ENCODE results near the gene ADGRL3. TPM values are rescaled to one million over a fixed set of nuclear protein-coding genes. Genes with fewer than 3 reads are reported as not detected.

Gene ADGRL3
- total and polyA plus RNA-seq, 2 donors (not counting 1 experiment from before 2014, with no cell fraction given) = under 0.01 to 0.05 TPM

GRCh38 chr4:61199873-61200186 lies 296 bp upstream of the ADGRL3 start:
- Histone ChIP-seq H3K36me3 (ENCODE audit: control insufficient read depth, insufficient read depth, low read length) (no peaks in the 10 kb centered on the region), H3K79me2 (ENCODE audit: control insufficient read depth, insufficient read depth, low read length) (no peaks in the 10 kb centered on the region), H3K27ac (ENCODE audit: insufficient read depth, low read length) (no peak overlapping the region), H3K4me3 (replicated peaks in 1 of 4; ENCODE audit: control extremely low read depth in 1 of 4, insufficient read depth in 1 of 4, low read depth in 3 of 4, low read length in 4 of 4) (peak overlapping the region in 1 of 4 experiments; percentile 39), H3K4me2 (ENCODE audit: extremely low read depth, insufficient read depth, low read length) (no peak overlapping the region), H3K9ac (ENCODE audit: insufficient read depth, low read length) (no peak overlapping the region), H2AFZ (ENCODE audit: low read length) (no peak overlapping the region), H3K9me3 (ENCODE audit: control insufficient read depth, insufficient read depth, low read depth, low read length) (no peaks in the 10 kb centered on the region), H3K27me3 (ENCODE audit: control insufficient read depth, insufficient read depth, low read length) (peaks cover 14% of the 10 kb centered on the region), H3K4me1 (ENCODE audit: control insufficient read depth, extremely low read depth, insufficient read depth, low read length) (no peaks in the 10 kb centered on the region), H4K20me1 (ENCODE audit: control insufficient read depth, extremely low read depth, insufficient read depth, low read length) (no peaks in the 10 kb centered on the region)
- no peak for DNase-seq (ENCODE audit: low read depth in 2 of 2)
- no peak for TF ChIP-seq EZH2 (IDR thresholded peaks at IDR 0.05; ENCODE audit: low read length, missing control alignments)
- no peak for TF ChIP-seq CTCF (conservative IDR thresholded peaks at IDR 0.05 in 1 of 2, IDR thresholded peaks at IDR 0.05 in 1 of 2; ENCODE audit: low read depth in 1 of 2, low read length in 2 of 2)

GRCh38 chr4:61200916-61201526 lies 895 bp downstream of the ADGRL3 start:
- peak overlapping the region in 2 of 4 experiments; percentile 34 to 82 for H3K4me3 ChIP-seq (replicated peaks in 1 of 4; ENCODE audit: control extremely low read depth in 1 of 4, insufficient read depth in 1 of 4, low read depth in 3 of 4, low read length in 4 of 4)
- TF ChIP-seq EZH2 (IDR thresholded peaks at IDR 0.05; ENCODE audit: low read length, missing control alignments) = no peak
- no peak for TF ChIP-seq CTCF (conservative IDR thresholded peaks at IDR 0.05 in 1 of 2, IDR thresholded peaks at IDR 0.05 in 1 of 2; ENCODE audit: low read depth in 1 of 2, low read length in 2 of 2)
- no peak overlapping the region for H3K27ac ChIP-seq (ENCODE audit: insufficient read depth, low read length)
- no peak overlapping the region for H3K9ac ChIP-seq (ENCODE audit: insufficient read depth, low read length)
- DNase-seq (ENCODE audit: low read depth in 2 of 2) = peak; percentile 40 to 49
- H4K20me1 ChIP-seq (ENCODE audit: control insufficient read depth, extremely low read depth, insufficient read depth, low read length) = no peaks in the 10 kb centered on the region
- no peak overlapping the region for H2AFZ ChIP-seq (ENCODE audit: low read length)
- no peaks in the 10 kb centered on the region for H3K36me3 ChIP-seq (ENCODE audit: control insufficient read depth, insufficient read depth, low read length)
- H3K4me1 ChIP-seq (ENCODE audit: control insufficient read depth, extremely low read depth, insufficient read depth, low read length) = no peaks in the 10 kb centered on the region
- no peaks in the 10 kb centered on the region for H3K9me3 ChIP-seq (ENCODE audit: control insufficient read depth, insufficient read depth, low read depth, low read length)
- peaks cover 14% of the 10 kb centered on the region for H3K27me3 ChIP-seq (ENCODE audit: control insufficient read depth, insufficient read depth, low read length)
- H3K79me2 ChIP-seq (ENCODE audit: control insufficient read depth, insufficient read depth, low read length) = no peaks in the 10 kb centered on the region
- peak overlapping the region; percentile 51 for H3K4me2 ChIP-seq (ENCODE audit: extremely low read depth, insufficient read depth, low read length)

- Histone ChIP-seq H2AFZ (ENCODE audit: low read length) (no peak overlapping the region), H3K4me2 (ENCODE audit: extremely low read depth, insufficient read depth, low read length) (peak overlapping the region; percentile 51), H3K4me1 (ENCODE audit: control insufficient read depth, extremely low read depth, insufficient read depth, low read length) (no peaks in the 10 kb centered on the region), H3K4me3 (replicated peaks in 1 of 4; ENCODE audit: control extremely low read depth in 1 of 4, insufficient read depth in 1 of 4, low read depth in 3 of 4, low read length in 4 of 4) (peak overlapping the region in 2 of 4 experiments; percentile 34 to 82), H3K9ac (ENCODE audit: insufficient read depth, low read length) (no peak overlapping the region), H3K27ac (ENCODE audit: insufficient read depth, low read length) (no peak overlapping the region), H3K27me3 (ENCODE audit: control insufficient read depth, insufficient read depth, low read length) (peaks cover 14% of the 10 kb centered on the region), H3K9me3 (ENCODE audit: control insufficient read depth, insufficient read depth, low read depth, low read length) (no peaks in the 10 kb centered on the region), H4K20me1 (ENCODE audit: control insufficient read depth, extremely low read depth, insufficient read depth, low read length) (no peaks in the 10 kb centered on the region), H3K36me3 (ENCODE audit: control insufficient read depth, insufficient read depth, low read length) (no peaks in the 10 kb centered on the region), H3K79me2 (ENCODE audit: control insufficient read depth, insufficient read depth, low read length) (no peaks in the 10 kb centered on the region)
- TF ChIP-seq EZH2 (IDR thresholded peaks at IDR 0.05; ENCODE audit: low read length, missing control alignments) (peak; percentile 39), CTCF (conservative IDR thresholded peaks at IDR 0.05 in 1 of 2, IDR thresholded peaks at IDR 0.05 in 1 of 2; ENCODE audit: low read depth in 1 of 2, low read length in 2 of 2) (no peak)
- DNase-seq (ENCODE audit: low read depth in 2 of 2) = peak; percentile 7 to 11
These were observed 1.4 kb downstream of the ADGRL3 start for GRCh38 chr4:61201561-61201960.
